Measurements from ENCODE around the gene ZNF91.
"Not testable (repeated sequence)": the region's sequence is repeated elsewhere in the genome, so short reads cannot be mapped to it uniquely, and the experiment has no call there.

ZNF91 gene

GRCh38 chr19:23313196-23313595 is 82.1 kb downstream of the ZNF91 start:
- H3K4me1 ChIP-seq (ENCODE audit: control insufficient read depth in 5 of 5, insufficient read depth in 5 of 5, low read length in 5 of 5), result no peaks in the 10 kb centered on the region
- no peak overlapping the region for H3K4me3 ChIP-seq (ENCODE audit: low read depth in 1 of 5, low read length in 5 of 5)
- no peak overlapping the region for H3K27ac ChIP-seq (ENCODE audit: low read depth, low read length)
- H3K9ac ChIP-seq (ENCODE audit: low read length in 5 of 5), result no peak overlapping the region
- H3K9me3 ChIP-seq (ENCODE audit: control insufficient read depth in 5 of 5, low read length in 5 of 5), result peaks cover 0 to 24% (median 12%) of the 10 kb centered on the region in 5 donors
- H3K27me3 ChIP-seq (ENCODE audit: control insufficient read depth in 5 of 5, insufficient read depth in 4 of 5, low read length in 5 of 5), result no peaks in the 10 kb centered on the region
- H3K36me3 ChIP-seq (ENCODE audit: control insufficient read depth in 5 of 5, insufficient read depth in 5 of 5, low read length in 5 of 5), result peaks cover 0 to 2% (median 0%) of the 10 kb centered on the region in 5 donors

GRCh38 chr19:23312515-23312914 is 82.8 kb downstream of the ZNF91 start:
- H3K27ac ChIP-seq (ENCODE audit: low read depth, low read length), result no peak overlapping the region
- H3K36me3 ChIP-seq (ENCODE audit: control insufficient read depth in 5 of 5, insufficient read depth in 5 of 5, low read length in 5 of 5), result peaks cover 0 to 2% (median 0%) of the 10 kb centered on the region in 5 donors
- H3K27me3 ChIP-seq (ENCODE audit: control insufficient read depth in 5 of 5, insufficient read depth in 4 of 5, low read length in 5 of 5), result no peaks in the 10 kb centered on the region
- H3K4me3 ChIP-seq (ENCODE audit: low read depth in 1 of 5, low read length in 5 of 5), result no peak overlapping the region
- no peak overlapping the region for H3K9ac ChIP-seq (ENCODE audit: low read length in 5 of 5)
- H3K9me3 ChIP-seq (ENCODE audit: control insufficient read depth in 5 of 5, low read length in 5 of 5), result peaks cover 0 to 21% (median 9%) of the 10 kb centered on the region in 5 donors
- H3K4me1 ChIP-seq (ENCODE audit: control insufficient read depth in 5 of 5, insufficient read depth in 5 of 5, low read length in 5 of 5), result no peaks in the 10 kb centered on the region

- H3K4me1 ChIP-seq (ENCODE audit: control insufficient read depth in 5 of 5, insufficient read depth in 5 of 5, low read length in 5 of 5), result no peaks in the 10 kb centered on the region
- H3K9me3 ChIP-seq (ENCODE audit: control insufficient read depth in 5 of 5, low read length in 5 of 5), result peaks cover 0 to 19% (median 5%) of the 10 kb centered on the region in 5 donors
- no peak overlapping the region for H3K27ac ChIP-seq (ENCODE audit: low read depth, low read length)
- H3K9ac ChIP-seq (ENCODE audit: low read length in 5 of 5), result no peak overlapping the region
- H3K27me3 ChIP-seq (ENCODE audit: control insufficient read depth in 5 of 5, insufficient read depth in 4 of 5, low read length in 5 of 5), result no peaks in the 10 kb centered on the region
- no peak overlapping the region for H3K4me3 ChIP-seq (ENCODE audit: low read depth in 1 of 5, low read length in 5 of 5)
- peaks cover 0 to 2% (median 0%) of the 10 kb centered on the region in 5 donors for H3K36me3 ChIP-seq (ENCODE audit: control insufficient read depth in 5 of 5, insufficient read depth in 5 of 5, low read length in 5 of 5)
Observed at GRCh38 chr19:23311551-23311950, 83.7 kb downstream of the ZNF91 start.

GRCh38 chr19:23310729-23311211 is 84.5 kb downstream of the ZNF91 start:
- Histone ChIP-seq H3K36me3 (ENCODE audit: control insufficient read depth in 5 of 5, insufficient read depth in 5 of 5, low read length in 5 of 5) (peaks cover 0 to 2% (median 0%) of the 10 kb centered on the region in 5 donors), H3K9ac (ENCODE audit: low read length in 5 of 5) (no peak overlapping the region), H3K4me3 (ENCODE audit: low read depth in 1 of 5, low read length in 5 of 5) (no peak overlapping the region), H3K27me3 (ENCODE audit: control insufficient read depth in 5 of 5, insufficient read depth in 4 of 5, low read length in 5 of 5) (no peaks in the 10 kb centered on the region), H3K9me3 (ENCODE audit: control insufficient read depth in 5 of 5, low read length in 5 of 5) (peaks cover 0 to 13% (median 0%) of the 10 kb centered on the region in 5 donors), H3K27ac (ENCODE audit: low read depth, low read length) (no peak overlapping the region), H3K4me1 (ENCODE audit: control insufficient read depth in 5 of 5, insufficient read depth in 5 of 5, low read length in 5 of 5) (no peaks in the 10 kb centered on the region)

- Histone ChIP-seq H3K27ac (ENCODE audit: low read depth, low read length) (no peak overlapping the region), H3K9ac (ENCODE audit: low read length in 5 of 5) (no peak overlapping the region), H3K27me3 (ENCODE audit: control insufficient read depth in 5 of 5, insufficient read depth in 4 of 5, low read length in 5 of 5) (no peaks in the 10 kb centered on the region), H3K4me1 (ENCODE audit: control insufficient read depth in 5 of 5, insufficient read depth in 5 of 5, low read length in 5 of 5) (no peaks in the 10 kb centered on the region), H3K9me3 (ENCODE audit: control insufficient read depth in 5 of 5, low read length in 5 of 5) (peaks cover 0 to 12% (median 0%) of the 10 kb centered on the region in 5 donors), H3K36me3 (ENCODE audit: control insufficient read depth in 5 of 5, insufficient read depth in 5 of 5, low read length in 5 of 5) (peaks cover 0 to 2% (median 0%) of the 10 kb centered on the region in 5 donors), H3K4me3 (ENCODE audit: low read depth in 1 of 5, low read length in 5 of 5) (no peak overlapping the region)
Observed at GRCh38 chr19:23309926-23310325, 85.3 kb downstream of the ZNF91 start.

- Histone ChIP-seq H3K27ac (ENCODE audit: low read depth, low read length) (no peak overlapping the region), H3K36me3 (ENCODE audit: control insufficient read depth in 5 of 5, insufficient read depth in 5 of 5, low read length in 5 of 5) (peaks cover 0 to 2% (median 0%) of the 10 kb centered on the region in 5 donors), H3K4me1 (ENCODE audit: control insufficient read depth in 5 of 5, insufficient read depth in 5 of 5, low read length in 5 of 5) (no peaks in the 10 kb centered on the region), H3K4me3 (ENCODE audit: low read depth in 1 of 5, low read length in 5 of 5) (no peak overlapping the region), H3K9me3 (ENCODE audit: control insufficient read depth in 5 of 5, low read length in 5 of 5) (peaks cover 0 to 21% (median 5%) of the 10 kb centered on the region in 5 donors), H3K9ac (ENCODE audit: low read length in 5 of 5) (no peak overlapping the region), H3K27me3 (ENCODE audit: control insufficient read depth in 5 of 5, insufficient read depth in 4 of 5, low read length in 5 of 5) (no peaks in the 10 kb centered on the region)
Observed at GRCh38 chr19:23305555-23305954, 89.7 kb downstream of the ZNF91 start.

GRCh38 chr19:23304238-23304637 is 91.0 kb downstream of the ZNF91 start:
- Histone ChIP-seq H3K4me1 (ENCODE audit: control insufficient read depth in 5 of 5, insufficient read depth in 5 of 5, low read length in 5 of 5) (no peaks in the 10 kb centered on the region), H3K9me3 (ENCODE audit: control insufficient read depth in 5 of 5, low read length in 5 of 5) (peaks cover 0 to 23% (median 5%) of the 10 kb centered on the region in 5 donors), H3K36me3 (ENCODE audit: control insufficient read depth in 5 of 5, insufficient read depth in 5 of 5, low read length in 5 of 5) (peaks cover 0 to 2% (median 0%) of the 10 kb centered on the region in 5 donors), H3K27ac (ENCODE audit: low read depth, low read length) (no peak overlapping the region), H3K9ac (ENCODE audit: low read length in 5 of 5) (no peak overlapping the region), H3K4me3 (ENCODE audit: low read depth in 1 of 5, low read length in 5 of 5) (no peak overlapping the region), H3K27me3 (ENCODE audit: control insufficient read depth in 5 of 5, insufficient read depth in 4 of 5, low read length in 5 of 5) (no peaks in the 10 kb centered on the region)

- Histone ChIP-seq H3K27ac (ENCODE audit: low read depth, low read length) (no peak overlapping the region), H3K9me3 (ENCODE audit: control insufficient read depth in 5 of 5, low read length in 5 of 5) (no peaks in the 10 kb centered on the region), H3K4me3 (ENCODE audit: low read depth in 1 of 5, low read length in 5 of 5) (no peak overlapping the region), H3K4me1 (ENCODE audit: control insufficient read depth in 5 of 5, insufficient read depth in 5 of 5, low read length in 5 of 5) (no peaks in the 10 kb centered on the region), H3K27me3 (ENCODE audit: control insufficient read depth in 5 of 5, insufficient read depth in 4 of 5, low read length in 5 of 5) (no peaks in the 10 kb centered on the region), H3K9ac (ENCODE audit: low read length in 5 of 5) (no peak overlapping the region), H3K36me3 (ENCODE audit: control insufficient read depth in 5 of 5, insufficient read depth in 5 of 5, low read length in 5 of 5) (no peaks in the 10 kb centered on the region)
Observed at GRCh38 chr19:23294141-23294540, 101.1 kb downstream of the ZNF91 start.

- H3K9ac ChIP-seq (ENCODE audit: low read length in 5 of 5); H3K9me3 ChIP-seq (ENCODE audit: control insufficient read depth in 5 of 5, low read length in 5 of 5); H3K4me3 ChIP-seq (ENCODE audit: low read depth in 1 of 5, low read length in 5 of 5); H3K27me3 ChIP-seq (ENCODE audit: control insufficient read depth in 5 of 5, insufficient read depth in 4 of 5, low read length in 5 of 5); H3K27ac ChIP-seq (ENCODE audit: low read depth, low read length); H3K36me3 ChIP-seq (ENCODE audit: control insufficient read depth in 5 of 5, insufficient read depth in 5 of 5, low read length in 5 of 5); H3K4me1 ChIP-seq (ENCODE audit: control insufficient read depth in 5 of 5, insufficient read depth in 5 of 5, low read length in 5 of 5): not testable (repeated sequence)
Observed at GRCh38 chr19:23289966-23290365, 105.3 kb downstream of the ZNF91 start.

Data from subcutaneous abdominal adipose tissue (tissue), 5 donors.